Coronary artery (tissue), 2 donors: ENCODE measurements around the gene NDFIP1.

Experiments
- DNase-seq: peaks from one replicate; pipeline ENCODE4 v3.0.0-alpha.2; 2017; ENCODE audit warnings: low spot score
- H3K27ac ChIP-seq, 2 donors: fragments of 200-600 bp; sonication (generic); one replicate each; pipeline ENCODE4 v1.5.1; 2016 to 2019
- H3K4me3 ChIP-seq: fragments of 200-600 bp; sonication (generic); 2 replicates; pipeline ENCODE4 v1.5.1; 2016; ENCODE audit warnings: mild to moderate bottlenecking, moderate library complexity
- CTCF ChIP-seq: fragments of 200-600 bp; sonication (generic); IDR thresholded peaks from one replicate; pipeline ENCODE4 v1.5.1; 2019; ENCODE audit warnings: antibody characterized with exemption

NDFIP1 gene

GRCh38 chr5:142166754-142167153, 58.2 kb downstream of the NDFIP1 start:
- no peak for DNase-seq
- H3K27ac ChIP-seq, result no peak overlapping the region
- no peak overlapping the region for H3K4me3 ChIP-seq
- no peak for TF ChIP-seq CTCF

- H3K4me3 ChIP-seq, result no peak overlapping the region
- no peak for DNase-seq
- H3K27ac ChIP-seq, result no peak overlapping the region
- TF ChIP-seq CTCF, result no peak
Observed at GRCh38 chr5:142167458-142167857, 58.9 kb downstream of the NDFIP1 start.

- no peak overlapping the region for H3K4me3 ChIP-seq
- no peak for TF ChIP-seq CTCF
- DNase-seq, result no peak
- H3K27ac ChIP-seq, result no peak overlapping the region
Observed at GRCh38 chr5:142168365-142168764, 59.8 kb downstream of the NDFIP1 start.

- H3K4me3 ChIP-seq, result no peak overlapping the region
- H3K27ac ChIP-seq, result no peak overlapping the region
- TF ChIP-seq CTCF, result no peak
- DNase-seq, result no peak
Observed at GRCh38 chr5:142170254-142170953, 61.8 kb downstream of the NDFIP1 start.

- H3K27ac ChIP-seq, result no peak overlapping the region
- no peak for TF ChIP-seq CTCF
- no peak for DNase-seq
Observed at GRCh38 chr5:142171270-142171669, 62.7 kb downstream of the NDFIP1 start.

GRCh38 chr5:142175039-142175438, 66.5 kb downstream of the NDFIP1 start:
- DNase-seq, result no peak
- H3K4me3 ChIP-seq, result no peak overlapping the region
- TF ChIP-seq CTCF, result no peak
- H3K27ac ChIP-seq, result no peak overlapping the region

More at GRCh38 chr5:142171270-142171669, 62.7 kb downstream of the NDFIP1 start:
- H3K4me3 ChIP-seq, result no peak overlapping the region

- no peak for DNase-seq
- no peak overlapping the region for H3K27ac ChIP-seq
- TF ChIP-seq CTCF, result no peak
- H3K4me3 ChIP-seq, result no peak overlapping the region
Observed at GRCh38 chr5:142175461-142176142, 67.0 kb downstream of the NDFIP1 start.
